K562 (cell line): Measurements from ENCODE around the gene FOXP4. TPM values are rescaled to one million over a fixed set of nuclear protein-coding genes. Genes with fewer than 3 reads are reported as not detected.

Experiments
- ATAC-seq: fragments of 200-7000 bp; cut with Tn5 transposase; 3 replicates; pipeline ENCODE4 v1.9.1; 2020; ENCODE audit warnings: moderate library complexity
- BruUV-seq: library from RNA; stranded (reverse); fragments of 400-500 nt; replicated peaks from 2 replicates; lab custom pipeline; 2021; lab: Mats Ljungman, UMichigan
- CTCF ChIA-PET: fragments of 300-600 bp; formaldehyde crosslinking; extraction: SDS; loops from one replicate; lab custom pipeline; 2021; ENCODE audit warnings: low intra/inter-chr PET ratio; lab: Yijun Ruan, JAX
- POLR2A ChIA-PET: fragments of 300-600, 350-650 bp; sonication (Branson Sonifier 250); formaldehyde crosslinking; extraction: SDS; loops from one replicate; lab custom pipeline; 2021; ENCODE audit warnings: antibody characterized with exemption, inconsistent platforms; lab: Yijun Ruan, JAX
- DNase-seq, 4 experiments: peaks; one replicate each; pipeline versions ENCODE4 v3.0.0 to v3.0.0-alpha.2; 2011 to 2018; ENCODE audit warnings: low spot score in 3 of 4, mixed read lengths in 3 of 4; ENCODE audit errors: extremely low read depth in 1 of 4
- FAIRE-seq: peaks from 2 replicates; lab custom pipeline; 2011; peaks lifted over from hg19 to GRCh38; lab: Jason Lieb, UNC
- H2AFZ ChIP-seq: 2 replicates; pipeline ENCODE4 v1.6.0; 2011; ENCODE audit warnings: low read depth, low read length, control low read depth, inconsistent platforms
- H3K27ac ChIP-seq: fragments of 200-600 bp; 3 replicates; pipeline ENCODE4 v1.8.0; 2011; ENCODE audit warnings: low read depth, mild to moderate bottlenecking, control low read depth, inconsistent platforms, low read length, moderate library complexity, mixed read lengths; ENCODE audit errors: extremely low read depth
- H3K27me3 ChIP-seq, 2 experiments: fragments of 300-600 bp in 1 of 2; 2 replicates in 1 of 2; 3 replicates in 1 of 2; pipeline versions ENCODE4 v1.6.0 to v1.8.0; 2011; ENCODE audit warnings: inconsistent platforms in 2 of 2, low read length in 2 of 2, mild to moderate bottlenecking in 1 of 2, mixed read lengths in 1 of 2, moderate library complexity in 1 of 2; ENCODE audit not compliant: control insufficient read depth in 2 of 2, insufficient read depth in 2 of 2
- H3K36me3 ChIP-seq: fragments of 300-600 bp; 3 replicates; pipeline ENCODE4 v1.8.0; 2011; ENCODE audit warnings: mild to moderate bottlenecking, low read length, inconsistent platforms; ENCODE audit not compliant: control insufficient read depth, insufficient read depth
- H3K4me1 ChIP-seq, 2 experiments: fragments of 200-600 bp in 1 of 2; replicated peaks in 1 of 2; 2 replicates in 1 of 2; 3 replicates in 1 of 2; pipeline versions ENCODE4 v1.5.1 to v1.8.0; 2011; ENCODE audit warnings: inconsistent platforms in 2 of 2, low read length in 2 of 2, mild to moderate bottlenecking in 1 of 2, mixed read lengths in 1 of 2, moderate library complexity in 1 of 2; ENCODE audit not compliant: control insufficient read depth in 2 of 2, insufficient read depth in 2 of 2
- H3K4me2 ChIP-seq: 2 replicates; pipeline ENCODE4 v1.6.1; 2011; ENCODE audit warnings: low read length, control low read depth, inconsistent platforms, mixed read lengths; ENCODE audit not compliant: insufficient read depth
- H3K4me3 ChIP-seq: fragments of 200-600 bp; sonication (generic), shearing (Covaris generic); 2 replicates; pipeline ENCODE4 v1.5.1; 2016; ENCODE audit warnings: control low read depth, inconsistent platforms
- H3K79me2 ChIP-seq: fragments of 200-600 bp; 3 replicates; pipeline ENCODE4 v1.8.0; 2011; ENCODE audit warnings: low read length, inconsistent platforms; ENCODE audit not compliant: control insufficient read depth, insufficient read depth
- H3K9ac ChIP-seq, 2 experiments: 2 replicates each; pipeline versions ENCODE4 v1.6.0 to v1.6.1; 2011; ENCODE audit warnings: low read depth in 2 of 2, low read length in 2 of 2, control low read depth in 1 of 2, inconsistent platforms in 1 of 2, mild to moderate bottlenecking in 1 of 2, mixed read lengths in 1 of 2; ENCODE audit not compliant: insufficient read depth in 1 of 2
- H3K9me1 ChIP-seq: one replicate; pipeline ENCODE4 v1.6.0; 2011; ENCODE audit warnings: inconsistent platforms, mild to moderate bottlenecking, low read length, moderate library complexity; ENCODE audit not compliant: control insufficient read depth, insufficient read depth
- H3K9me3 ChIP-seq: replicated peaks from 2 replicates; pipeline ENCODE4 v1.5.1; 2011; ENCODE audit warnings: low read depth, low read length, inconsistent platforms; ENCODE audit not compliant: control insufficient read depth, insufficient read depth
- H4K20me1 ChIP-seq: replicated peaks from 2 replicates; pipeline ENCODE4 v1.6.1; 2011; ENCODE audit warnings: low read length, inconsistent platforms, mixed read lengths; ENCODE audit not compliant: control insufficient read depth, insufficient read depth
- BCL6 ChIP-seq: fragments of 250-450 bp; sonication (Bioruptor Pico); IDR thresholded peaks from 2 replicates; pipeline ENCODE4 v1.4.0; 2020
- FOXA3 ChIP-seq, 2 experiments: fragments of 450-650 bp in 1 of 2; sonication (generic) in 1 of 2; formaldehyde crosslinking; IDR thresholded peaks in 1 of 2; conservative IDR thresholded peaks in 1 of 2; 2 replicates each; pipeline versions ENCODE4 v1.4.0 to v1.8.0; 2020 to 2022; ENCODE audit warnings: mild to moderate bottlenecking in 2 of 2, missing genetic modification reagents in 1 of 2
- NEUROD1 ChIP-seq: fragments of 150-350 bp; IDR thresholded peaks from 2 replicates; pipeline ENCODE4 v1.6.1; 2014; ENCODE audit warnings: borderline replicate concordance, low read length, low read depth; ENCODE audit not compliant: partially characterized antibody
- PCBP1 ChIP-seq: fragments of 200-400 bp; formaldehyde crosslinking; IDR thresholded peaks from 2 replicates; pipeline ENCODE4 v1.6.1; 2018; ENCODE audit warnings: mild to moderate bottlenecking, low read depth, low read length; ENCODE audit not compliant: poor library complexity, severe bottlenecking
- RBM34 ChIP-seq: fragments of 200-400 bp; formaldehyde crosslinking; IDR thresholded peaks from 2 replicates; pipeline ENCODE4 v1.6.1; 2018; ENCODE audit warnings: low read length, borderline replicate concordance; ENCODE audit not compliant: insufficient read depth
- ZNF23 ChIP-seq: fragments of 250-450 bp; sonication (Bioruptor Pico); IDR thresholded peaks from 2 replicates; pipeline ENCODE4 v1.4.0; 2020; ENCODE audit warnings: mild to moderate bottlenecking
- ZNF507 ChIP-seq: conservative IDR thresholded peaks from 2 replicates; pipeline ENCODE4 v1.6.1; 2017; ENCODE audit warnings: missing genetic modification characterization, missing compliant biosample characterization
- WGBS: fragments of 100-300 bp; shearing (Covaris generic); methylation state at CpG from one replicate; pipeline ENCODE4 v1.1.6; 2016; ENCODE audit warnings: low coverage, mixed read lengths; ENCODE audit not compliant: insufficient coverage; ENCODE audit errors: missing lambda C conversion rate; 5-methylcytosine and 5-hydroxymethylcytosine counted together
- in situ Hi-C: fragments of 300-500 bp; cut with MboI; formaldehyde crosslinking; loops from 4 replicates; pipeline ENCODE4 v1.15.0; 2018; ENCODE audit warnings: inconsistent platforms, mixed read lengths
- intact Hi-C: fragments of 100-400 bp; cut with micrococcal nuclease; formaldehyde crosslinking; loops from 2 replicates; pipeline ENCODE4 v1.14.2; 2022
- polyA plus RNA-seq, 8 experiments: library from polyadenylated mRNA; depleted of rRNA in 4 of 8; stranded (reverse) in 5 of 8; unstranded in 3 of 8; fragments of >200 nt; fragmentation: Nextera tagmentation in 2 of 8; fragmentation: Illumina TruSeq in 1 of 8; extraction: Ambion mirVana in 2 of 8; extraction: Trizol in 1 of 8; gene quantifications; 2 replicates each; pipeline versions ENCODE4 v1.2.1 to v1.2.3, GENCODE V29; 2011 to 2014; ENCODE audit warnings: inconsistent platforms in 1 of 8, missing spikeins in 1 of 8
- total RNA-seq, 7 experiments: library from RNA; depleted of rRNA in 6 of 7; stranded (reverse); fragments of >200 nt in 6 of 7; fragmentation: Illumina TruSeq in 2 of 7; extraction: Trizol in 2 of 7; gene quantifications; 2 replicates each; pipeline versions ENCODE4 v1.2.1 to v1.2.3, GENCODE V29; 2011 to 2021; ENCODE audit warnings: low replicate concordance in 1 of 7
- TF ChIP-seq, protein P1 (sequence below): fragments of 450-650 bp; formaldehyde crosslinking; conservative IDR thresholded peaks from 2 replicates; pipeline ENCODE4 v1.4.0; 2022; ENCODE audit warnings: mild to moderate bottlenecking, missing genetic modification characterization
- TF ChIP-seq, protein P2 (sequence below): fragments of 250-450 bp; sonication (Bioruptor Pico); IDR thresholded peaks from 2 replicates; pipeline ENCODE4 v1.5.1; 2021; ENCODE audit warnings: mild to moderate bottlenecking

The FOXP4 gene
- total and polyA plus RNA-seq, 9 of the 15 experiments (the other 6 are each of a cell fraction or from before 2014, with no cell fraction given) = 0.11 to 29.4 (median 2.3) TPM

DNA sequence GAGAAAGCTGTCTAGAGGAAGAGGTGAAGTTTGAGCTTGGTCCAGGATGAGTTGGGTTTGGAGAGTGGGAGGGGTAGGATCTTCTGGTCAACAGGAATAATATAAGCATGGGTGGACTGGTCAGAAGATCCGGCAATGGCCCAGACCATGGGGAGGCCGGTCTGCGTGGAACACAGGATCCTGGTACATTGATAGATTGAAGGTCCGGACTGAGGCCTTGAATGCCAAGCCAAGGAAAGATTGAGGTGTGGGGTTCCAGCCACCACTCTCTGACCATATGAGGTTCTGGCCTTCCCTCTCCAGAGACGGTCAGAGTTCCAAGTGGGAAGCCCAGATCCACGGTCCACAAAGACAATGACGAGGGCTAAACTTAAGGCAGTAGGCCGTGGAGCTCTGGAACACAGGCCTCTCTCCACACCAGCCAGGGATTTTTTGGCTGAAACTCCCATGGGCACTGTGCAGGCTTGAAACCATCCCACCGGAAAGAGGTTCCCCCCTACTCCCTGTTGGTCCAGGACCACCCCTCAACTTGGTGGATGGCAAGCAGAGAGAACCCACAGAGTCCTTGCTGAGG lies 95.3 kb downstream of the FOXP4 start:
- BruUV-seq = no TSS peak
- ChIA-PET CTCF (no interaction called here), POLR2A (interaction anchor here (0.7 to 1.4 kb wide), 2 partner anchors 18 to 19 kb away, joined by 3 to 4 read pairs; no protein-coding TSS in a partner anchor)
- intact Hi-C loops = no loop called here
- DNase-seq = no peak
- Histone ChIP-seq H3K4me2 (no peak overlapping the region), H4K20me1 (peaks cover 15% of the 10 kb centered on the region; the same call in 1 of the 2 replicates), H2AFZ (no peak overlapping the region), H3K4me3 (no peak overlapping the region), H3K9me1 (no peaks in the 10 kb centered on the region), H3K36me3 (no peaks in the 10 kb centered on the region), H3K79me2 (no peaks in the 10 kb centered on the region), H3K9me3 (no peaks in the 10 kb centered on the region), H3K27me3 (peaks cover 66 to 97% of the 10 kb centered on the region in 2 experiments), H3K4me1 (peaks cover 0 to 21% of the 10 kb centered on the region in 2 experiments; a peak in 1 of 5 replicates), H3K27ac (no peak overlapping the region), H3K9ac (no peak overlapping the region)
- no peak for TF ChIP-seq BCL6 (CRISPR knock-in tag)
- TF ChIP-seq, protein P1, sequence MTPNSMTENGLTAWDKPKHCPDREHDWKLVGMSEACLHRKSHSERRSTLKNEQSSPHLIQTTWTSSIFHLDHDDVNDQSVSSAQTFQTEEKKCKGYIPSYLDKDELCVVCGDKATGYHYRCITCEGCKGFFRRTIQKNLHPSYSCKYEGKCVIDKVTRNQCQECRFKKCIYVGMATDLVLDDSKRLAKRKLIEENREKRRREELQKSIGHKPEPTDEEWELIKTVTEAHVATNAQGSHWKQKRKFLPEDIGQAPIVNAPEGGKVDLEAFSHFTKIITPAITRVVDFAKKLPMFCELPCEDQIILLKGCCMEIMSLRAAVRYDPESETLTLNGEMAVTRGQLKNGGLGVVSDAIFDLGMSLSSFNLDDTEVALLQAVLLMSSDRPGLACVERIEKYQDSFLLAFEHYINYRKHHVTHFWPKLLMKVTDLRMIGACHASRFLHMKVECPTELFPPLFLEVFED = no peak
- TF ChIP-seq RBM34 = no peak
- TF ChIP-seq FOXA3 (CRISPR knock-in tag; conservative IDR thresholded peaks at IDR 0.05 in 1 of 2, IDR thresholded peaks at IDR 0.05 in 1 of 2) = no peak
- no peak for TF ChIP-seq ZNF507 (tag)
- no peak for TF ChIP-seq PCBP1
- no peak for TF ChIP-seq NEUROD1
- TF ChIP-seq, protein P2, sequence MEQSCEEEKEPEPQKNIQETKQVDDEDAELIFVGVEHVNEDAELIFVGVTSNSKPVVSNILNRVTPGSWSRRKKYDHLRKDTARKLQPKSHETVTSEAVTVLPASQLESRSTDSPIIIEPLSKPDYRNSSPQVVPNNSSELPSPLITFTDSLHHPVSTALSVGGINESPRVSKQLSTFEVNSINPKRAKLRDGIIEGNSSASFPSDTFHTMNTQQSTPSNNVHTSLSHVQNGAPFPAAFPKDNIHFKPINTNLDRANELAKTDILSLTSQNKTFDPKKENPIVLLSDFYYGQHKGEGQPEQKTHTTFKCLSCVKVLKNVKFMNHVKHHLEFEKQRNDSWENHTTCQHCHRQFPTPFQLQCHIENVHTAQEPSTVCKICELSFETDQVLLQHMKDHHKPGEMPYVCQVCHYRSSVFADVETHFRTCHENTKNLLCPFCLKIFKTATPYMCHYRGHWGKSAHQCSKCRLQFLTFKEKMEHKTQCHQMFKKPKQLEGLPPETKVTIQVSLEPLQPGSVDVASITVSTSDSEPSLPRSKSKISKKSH = no peak
- no peak for TF ChIP-seq ZNF23 (CRISPR knock-in tag)
- in situ Hi-C loops = no loop called here
- WGBS = under 1% methylated on average over 9 of the region's 9 CpGs
- ATAC-seq = no peak
- no peak for FAIRE-seq
